ENCODE measurements around the gene SOX6.

Gene SOX6

DNA sequence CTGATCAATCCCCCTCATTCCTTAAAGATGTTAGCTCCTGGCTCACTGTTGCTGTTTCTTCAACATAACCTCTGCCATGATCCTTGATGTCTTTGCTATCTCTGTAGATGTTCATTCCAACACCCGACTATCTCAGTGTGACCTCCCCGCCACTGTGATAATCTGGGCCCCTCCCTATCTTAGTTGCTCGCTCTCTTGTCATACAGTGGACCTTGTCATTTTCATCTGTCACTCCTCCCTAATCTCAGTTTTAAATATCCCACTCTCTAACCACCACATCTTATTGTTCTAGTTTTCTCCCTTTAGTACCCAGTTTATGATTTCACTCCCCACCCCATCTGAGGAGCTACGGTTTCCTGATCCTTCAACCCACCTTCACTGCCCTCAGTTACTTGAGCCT is 379.2 kb downstream of the SOX6 start:
- H3K4me2 ChIP-seq (ENCODE audit: low read length): no peak overlapping the region
- H3K4me1 ChIP-seq (ENCODE audit: low read length): no peaks in the 10 kb centered on the region
- H3K4me3 ChIP-seq (ENCODE audit: low read length): no peak overlapping the region
- H3K27ac ChIP-seq (ENCODE audit: low read length): no peak overlapping the region
- H3K36me3 ChIP-seq (replicated peaks; ENCODE audit: low read depth, low read length): no peaks in the 10 kb centered on the region
- H3K27me3 ChIP-seq (ENCODE audit: low read depth, low read length): no peaks in the 10 kb centered on the region
- TF ChIP-seq EZH2phosphoT487 (IDR thresholded peaks at IDR 0.05; ENCODE audit: low read depth): no peak
- no peak for TF ChIP-seq CTCF (IDR thresholded peaks at IDR 0.05; ENCODE audit: low read depth, low read length)
- no peak overlapping the region for H3K9ac ChIP-seq (ENCODE audit: low read length)
- H3K9me3 ChIP-seq (ENCODE audit: insufficient read depth, low read length): no peaks in the 10 kb centered on the region
- H2AFZ ChIP-seq (ENCODE audit: low read depth, low read length): no peak overlapping the region
- no peaks in the 10 kb centered on the region for H3K79me2 ChIP-seq (ENCODE audit: low read length)
- H4K20me1 ChIP-seq (ENCODE audit: insufficient read depth, low read length): no peaks in the 10 kb centered on the region

GRCh38 chr11:15976433-15977045 is 379.8 kb downstream of the SOX6 start:
- no peak for TF ChIP-seq EZH2phosphoT487 (IDR thresholded peaks at IDR 0.05; ENCODE audit: low read depth)
- no peak for TF ChIP-seq CTCF (IDR thresholded peaks at IDR 0.05; ENCODE audit: low read depth, low read length)
- Histone ChIP-seq H3K27ac (ENCODE audit: low read length) (no peak overlapping the region), H3K4me2 (ENCODE audit: low read length) (no peak overlapping the region), H3K36me3 (replicated peaks; ENCODE audit: low read depth, low read length) (no peaks in the 10 kb centered on the region), H3K27me3 (ENCODE audit: low read depth, low read length) (no peaks in the 10 kb centered on the region), H3K4me1 (ENCODE audit: low read length) (no peaks in the 10 kb centered on the region), H3K9me3 (ENCODE audit: insufficient read depth, low read length) (no peaks in the 10 kb centered on the region), H3K4me3 (ENCODE audit: low read length) (no peak overlapping the region), H3K9ac (ENCODE audit: low read length) (no peak overlapping the region), H4K20me1 (ENCODE audit: insufficient read depth, low read length) (no peaks in the 10 kb centered on the region), H2AFZ (ENCODE audit: low read depth, low read length) (no peak overlapping the region), H3K79me2 (ENCODE audit: low read length) (no peaks in the 10 kb centered on the region)

DNA sequence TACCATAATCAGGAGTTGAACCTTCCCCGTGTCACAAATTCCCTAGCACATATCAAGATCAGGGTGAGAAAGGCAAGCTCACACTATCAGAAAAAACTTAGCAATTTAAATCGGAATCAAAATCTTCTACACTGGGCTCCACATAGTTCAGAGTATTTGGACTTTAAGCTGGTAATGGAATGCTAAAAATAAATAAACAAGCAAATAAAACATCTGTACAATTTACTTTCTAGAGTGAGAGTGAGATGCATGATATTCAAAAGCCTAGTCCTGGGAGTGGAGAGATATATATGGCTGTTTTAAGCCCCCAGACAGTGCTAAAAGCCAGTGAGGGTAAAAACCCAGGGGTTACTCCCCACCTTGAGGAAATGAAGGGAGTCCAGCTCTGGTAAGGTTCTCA is 380.6 kb downstream of the SOX6 start:
- Histone ChIP-seq H3K4me3 (ENCODE audit: low read length) (no peak overlapping the region), H3K36me3 (replicated peaks; ENCODE audit: low read depth, low read length) (no peaks in the 10 kb centered on the region), H3K27me3 (ENCODE audit: low read depth, low read length) (no peaks in the 10 kb centered on the region), H3K4me1 (ENCODE audit: low read length) (no peaks in the 10 kb centered on the region), H3K27ac (ENCODE audit: low read length) (no peak overlapping the region), H3K79me2 (ENCODE audit: low read length) (no peaks in the 10 kb centered on the region), H4K20me1 (ENCODE audit: insufficient read depth, low read length) (no peaks in the 10 kb centered on the region), H3K4me2 (ENCODE audit: low read length) (no peak overlapping the region), H3K9ac (ENCODE audit: low read length) (no peak overlapping the region), H2AFZ (ENCODE audit: low read depth, low read length) (no peak overlapping the region), H3K9me3 (ENCODE audit: insufficient read depth, low read length) (no peaks in the 10 kb centered on the region)
- TF ChIP-seq CTCF (IDR thresholded peaks at IDR 0.05; ENCODE audit: low read depth, low read length) (no peak), EZH2phosphoT487 (IDR thresholded peaks at IDR 0.05; ENCODE audit: low read depth) (no peak)

DNA sequence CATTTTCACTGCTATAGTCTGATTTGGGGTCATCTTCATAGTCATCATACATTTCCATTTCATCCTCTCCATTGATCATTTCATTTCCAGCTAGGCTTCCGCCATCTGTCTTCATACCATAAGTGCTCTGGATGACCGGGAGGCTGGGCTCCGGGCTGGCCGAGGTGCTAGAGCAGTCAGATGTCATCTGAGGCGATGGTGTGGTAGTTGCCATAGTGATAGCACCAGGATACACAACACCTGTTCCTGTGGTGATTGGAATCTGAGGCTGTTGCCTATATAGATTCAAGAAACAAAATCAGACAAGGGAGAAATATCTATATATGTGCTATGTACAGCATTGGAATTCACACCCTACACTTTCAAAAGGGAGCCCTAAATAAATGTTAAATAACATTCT is 383.5 kb downstream of the SOX6 start:
- TF ChIP-seq CTCF (IDR thresholded peaks at IDR 0.05; ENCODE audit: low read depth, low read length) (no peak), EZH2phosphoT487 (IDR thresholded peaks at IDR 0.05; ENCODE audit: low read depth) (no peak)
- H3K9me3 ChIP-seq (ENCODE audit: insufficient read depth, low read length): no peaks in the 10 kb centered on the region
- no peaks in the 10 kb centered on the region for H3K79me2 ChIP-seq (ENCODE audit: low read length)

More for the DNA sequence above, 383.5 kb downstream of the SOX6 start:
- Histone ChIP-seq H4K20me1 (ENCODE audit: insufficient read depth, low read length) (no peaks in the 10 kb centered on the region), H3K27me3 (ENCODE audit: low read depth, low read length) (no peaks in the 10 kb centered on the region), H3K4me1 (ENCODE audit: low read length) (peaks cover 9% of the 10 kb centered on the region; the same call in 1 of the 2 replicates), H3K27ac (ENCODE audit: low read length) (no peak overlapping the region), H3K4me2 (ENCODE audit: low read length) (no peak overlapping the region), H3K9ac (ENCODE audit: low read length) (no peak overlapping the region), H3K36me3 (replicated peaks; ENCODE audit: low read depth, low read length) (no peaks in the 10 kb centered on the region), H2AFZ (ENCODE audit: low read depth, low read length) (no peak overlapping the region), H3K4me3 (ENCODE audit: low read length) (no peak overlapping the region)
